GM12875 (cell line): ENCODE data around the gene CCNJ.
"Not testable (repeated sequence)": the region's sequence is repeated elsewhere in the genome, so short reads cannot be mapped to it uniquely, and the experiment has no call there.

Source experiments
- H3K4me3 ChIP-seq: one replicate; pipeline ENCODE4 v1.5.1; 2011; ENCODE audit warnings: low read depth, low read length, control low read depth
- TF ChIP-seq, protein P1 (sequence below): IDR thresholded peaks from 2 replicates; pipeline ENCODE4 v1.5.1; 2011; ENCODE audit warnings: low read depth, mild to moderate bottlenecking, control low read depth, inconsistent platforms, low read length, moderate library complexity, borderline replicate concordance; ENCODE audit not compliant: insufficient read depth

Gene CCNJ

DNA sequence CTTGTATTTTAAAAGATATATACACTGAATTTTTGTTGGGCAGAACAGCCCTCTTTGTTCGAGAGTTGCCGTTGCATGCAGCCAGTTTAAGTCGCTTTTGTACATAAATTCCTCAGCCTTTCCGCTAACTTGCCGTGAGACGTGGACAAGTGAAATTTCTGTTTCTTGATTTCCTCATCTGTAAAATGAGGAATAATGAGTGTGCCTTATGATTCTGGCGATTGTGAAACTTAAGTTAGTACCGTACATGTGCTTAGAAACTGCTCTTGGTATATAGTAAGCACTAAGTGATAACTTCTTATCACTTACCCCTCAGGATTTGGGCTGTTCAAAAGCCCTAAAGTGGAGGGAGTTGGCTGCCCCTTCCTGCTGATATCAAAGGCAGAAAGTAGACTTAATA, 1.4 kb downstream of the CCNJ start:
- peak overlapping the region; percentile 93 for H3K4me3 ChIP-seq

DNA sequence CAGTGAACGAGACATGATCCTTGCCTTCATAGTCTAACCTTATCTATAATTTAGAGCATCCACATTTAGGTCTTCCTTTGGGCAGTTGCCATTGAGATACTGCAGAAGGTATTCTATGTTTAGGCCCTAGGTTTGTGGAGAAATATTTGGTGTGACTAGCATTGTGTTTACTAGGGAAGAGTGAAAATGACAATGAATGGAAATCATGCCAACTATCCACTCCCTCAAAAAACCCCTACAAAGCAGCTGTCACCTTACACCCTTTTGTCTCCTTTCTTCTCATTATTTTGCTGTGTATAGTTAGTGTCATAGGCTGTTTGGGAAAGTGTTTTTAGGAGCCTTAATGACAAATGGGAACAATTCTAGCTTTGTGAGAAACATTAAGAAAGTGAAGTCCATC, 3.2 kb downstream of the CCNJ start:
- TF ChIP-seq, protein P1, sequence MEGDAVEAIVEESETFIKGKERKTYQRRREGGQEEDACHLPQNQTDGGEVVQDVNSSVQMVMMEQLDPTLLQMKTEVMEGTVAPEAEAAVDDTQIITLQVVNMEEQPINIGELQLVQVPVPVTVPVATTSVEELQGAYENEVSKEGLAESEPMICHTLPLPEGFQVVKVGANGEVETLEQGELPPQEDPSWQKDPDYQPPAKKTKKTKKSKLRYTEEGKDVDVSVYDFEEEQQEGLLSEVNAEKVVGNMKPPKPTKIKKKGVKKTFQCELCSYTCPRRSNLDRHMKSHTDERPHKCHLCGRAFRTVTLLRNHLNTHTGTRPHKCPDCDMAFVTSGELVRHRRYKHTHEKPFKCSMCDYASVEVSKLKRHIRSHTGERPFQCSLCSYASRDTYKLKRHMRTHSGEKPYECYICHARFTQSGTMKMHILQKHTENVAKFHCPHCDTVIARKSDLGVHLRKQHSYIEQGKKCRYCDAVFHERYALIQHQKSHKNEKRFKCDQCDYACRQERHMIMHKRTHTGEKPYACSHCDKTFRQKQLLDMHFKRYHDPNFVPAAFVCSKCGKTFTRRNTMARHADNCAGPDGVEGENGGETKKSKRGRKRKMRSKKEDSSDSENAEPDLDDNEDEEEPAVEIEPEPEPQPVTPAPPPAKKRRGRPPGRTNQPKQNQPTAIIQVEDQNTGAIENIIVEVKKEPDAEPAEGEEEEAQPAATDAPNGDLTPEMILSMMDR, result no peak
- no peak overlapping the region for H3K4me3 ChIP-seq

More for the DNA sequence above, 1.4 kb downstream of the CCNJ start:
- TF ChIP-seq, protein P1, result no peak

DNA sequence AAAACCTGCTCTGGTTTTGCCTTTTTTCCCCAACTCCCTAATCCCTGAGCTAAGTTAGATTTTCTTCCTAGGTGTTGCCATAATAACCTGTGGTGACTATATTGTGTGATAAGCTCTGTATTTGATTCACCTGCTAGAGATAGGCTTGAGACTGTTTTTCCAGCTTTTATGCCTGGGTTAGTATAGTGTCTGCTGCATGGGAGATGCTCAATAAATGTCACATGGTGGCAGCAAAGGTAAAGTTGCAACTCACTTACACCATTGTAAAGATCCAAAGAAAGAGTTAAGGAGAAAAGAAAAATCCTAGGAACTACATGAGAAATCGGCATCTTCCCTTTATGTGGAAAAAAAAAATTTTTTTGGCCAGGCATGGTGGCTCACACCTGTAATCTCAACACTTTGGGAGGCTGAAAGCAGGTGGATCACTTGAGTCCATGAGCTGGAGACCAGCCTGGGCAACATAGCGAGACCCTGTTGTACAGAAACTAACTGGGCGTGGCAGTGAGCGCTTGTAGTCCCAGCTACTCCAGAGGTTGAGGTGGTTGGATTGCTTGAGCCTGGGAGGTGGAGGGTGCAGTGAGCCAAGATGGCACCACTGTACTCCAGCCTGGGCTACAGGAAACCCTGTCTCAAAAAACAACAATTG, 3.7 kb downstream of the CCNJ start:
- H3K4me3 ChIP-seq, result no peak overlapping the region
- TF ChIP-seq, protein P1, result no peak

DNA sequence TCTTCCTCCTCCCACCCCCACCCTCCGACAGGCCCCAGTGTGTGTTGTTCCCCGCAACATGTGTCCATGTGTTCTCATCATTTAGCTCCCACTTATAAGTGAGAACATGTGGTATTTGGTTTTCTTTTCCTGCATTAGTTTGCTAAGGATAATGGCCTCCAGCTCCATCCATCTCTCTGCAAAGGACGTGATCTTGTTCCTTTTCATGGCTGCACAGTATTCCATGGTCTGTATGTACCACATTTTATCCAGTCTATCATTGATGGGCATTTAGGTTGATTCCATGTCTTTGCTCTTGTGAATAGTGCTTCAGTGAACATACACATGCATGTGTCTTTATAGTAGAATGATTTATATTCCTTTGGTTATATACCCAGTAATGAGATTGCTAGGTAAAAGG, 4.5 kb downstream of the CCNJ start:
- not testable (repeated sequence) for H3K4me3 ChIP-seq

DNA sequence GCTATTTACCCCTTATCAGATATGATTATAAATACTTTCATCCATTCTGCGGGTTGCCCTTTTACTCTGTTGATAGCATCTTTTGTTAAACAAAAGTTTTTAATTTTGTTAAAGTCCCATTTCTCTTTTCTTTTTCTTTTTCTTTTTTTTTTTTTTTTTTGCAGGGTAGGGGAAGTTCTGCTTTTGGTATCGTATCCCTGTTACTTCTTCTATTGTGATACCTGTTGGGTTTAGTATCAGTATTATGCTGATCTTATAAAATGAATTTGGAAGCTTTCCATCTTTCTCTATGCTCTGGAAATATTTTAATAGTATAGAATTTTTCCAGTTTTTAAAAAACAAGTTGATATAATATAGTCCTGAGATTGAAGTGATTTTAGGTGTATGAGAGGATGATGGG, 6.0 kb downstream of the CCNJ start:
- TF ChIP-seq, protein P1, result no peak
- H3K4me3 ChIP-seq, result no peak overlapping the region

DNA sequence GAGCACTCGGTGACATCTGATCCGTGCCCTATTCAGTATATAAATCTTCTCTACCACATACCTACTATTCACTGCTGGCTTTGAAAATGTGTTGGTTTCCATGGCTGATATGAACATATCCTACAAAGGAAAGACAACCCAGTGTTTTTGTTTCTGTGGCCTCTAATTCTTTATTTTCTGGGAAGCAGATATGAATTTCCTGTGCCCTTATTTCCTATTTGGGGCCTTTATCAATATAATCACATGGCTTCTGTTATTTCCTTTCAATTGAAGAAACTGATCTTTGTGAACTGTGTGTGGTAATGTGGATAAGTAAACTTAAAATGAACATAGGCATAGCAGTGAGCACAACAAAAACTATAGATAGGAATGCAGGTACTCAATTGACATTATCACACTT, 10.6 kb downstream of the CCNJ start:
- no peak overlapping the region for H3K4me3 ChIP-seq
- TF ChIP-seq, protein P1, result no peak

DNA sequence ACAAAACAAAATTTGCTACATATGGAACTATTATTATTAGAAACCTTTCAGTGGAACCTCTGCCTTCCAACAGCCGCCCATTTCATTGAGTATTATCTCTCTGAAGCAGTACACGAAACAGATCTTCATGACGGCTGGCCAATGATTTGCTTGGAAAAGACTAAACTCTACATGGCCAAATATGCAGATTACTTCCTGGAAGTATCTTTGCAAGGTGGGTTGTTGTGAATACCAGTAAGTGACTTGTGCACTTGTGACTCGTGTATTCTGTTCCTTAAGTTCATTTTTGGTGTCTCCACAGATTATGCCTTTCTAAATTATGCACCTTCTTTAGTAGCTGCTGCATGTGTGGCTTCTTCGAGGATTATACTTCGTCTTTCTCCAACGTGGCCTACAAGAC, 13.4 kb downstream of the CCNJ start:
- TF ChIP-seq, protein P1, result no peak
- no peak overlapping the region for H3K4me3 ChIP-seq
